HepG2 (cell line): ENCODE measurements around the gene SSH3. TPM values are rescaled to one million over a fixed set of nuclear protein-coding genes. Genes with fewer than 3 reads are reported as not detected.

Source experiments
- ASH2L ChIP-seq: fragments of 300-600, 200-600 bp; sonication (generic); IDR thresholded peaks from 2 replicates; pipeline ENCODE4 v1.7.0; 2017; ENCODE audit warnings: low read depth, mild to moderate bottlenecking, moderate library complexity, mixed read lengths, low read length; ENCODE audit not compliant: insufficient read length
- CBX1 ChIP-seq: IDR thresholded peaks from one replicate; pipeline ENCODE4 v1.6.1; 2016; ENCODE audit warnings: antibody characterized with exemption, low read depth
- EED ChIP-seq: sonication (generic); formaldehyde crosslinking; IDR thresholded peaks from 2 replicates; pipeline ENCODE4 v1.5.0; 2020; ENCODE audit warnings: mild to moderate bottlenecking, missing genetic modification reagents
- ELF4 ChIP-seq: sonication (generic); formaldehyde crosslinking; IDR thresholded peaks from 2 replicates; pipeline ENCODE4 v1.5.0; 2020; ENCODE audit warnings: missing genetic modification reagents, mild to moderate bottlenecking, moderate library complexity, borderline replicate concordance
- FOXO1 ChIP-seq: sonication (generic); formaldehyde crosslinking; IDR thresholded peaks from 2 replicates; pipeline ENCODE4 v1.4.0; 2020; ENCODE audit warnings: missing genetic modification reagents
- HOXD1 ChIP-seq: sonication (generic); formaldehyde crosslinking; IDR thresholded peaks from 2 replicates; pipeline ENCODE4 v1.5.0; 2020; ENCODE audit warnings: missing genetic modification reagents
- IKZF5 ChIP-seq: IDR thresholded peaks from 2 replicates; pipeline ENCODE4 v1.6.1; 2018; ENCODE audit warnings: missing genetic modification reagents, mild to moderate bottlenecking, missing compliant biosample characterization
- IRF9 ChIP-seq: sonication (generic); formaldehyde crosslinking; IDR thresholded peaks from 2 replicates; pipeline ENCODE4 v1.8.0; 2022; ENCODE audit warnings: missing genetic modification reagents, mild to moderate bottlenecking, borderline replicate concordance
- ISX ChIP-seq: sonication (generic); formaldehyde crosslinking; conservative IDR thresholded peaks from 2 replicates; pipeline ENCODE4 v1.5.0; 2020; ENCODE audit warnings: missing genetic modification reagents
- JUN ChIP-seq: sonication (generic); formaldehyde crosslinking; IDR thresholded peaks from 2 replicates; pipeline ENCODE4 v1.4.0; 2020; ENCODE audit warnings: mild to moderate bottlenecking, missing genetic modification reagents
- KDM2A ChIP-seq: sonication (generic); formaldehyde crosslinking; IDR thresholded peaks from 2 replicates; pipeline ENCODE4 v1.4.0; 2020; ENCODE audit warnings: low read depth, missing genetic modification reagents, borderline replicate concordance
- MXI1 ChIP-seq: IDR thresholded peaks from 3 replicates; pipeline ENCODE4 v1.6.1; 2012; ENCODE audit warnings: low read depth, low read length, inconsistent platforms, borderline replicate concordance
- NFAT5 ChIP-seq: sonication (generic); formaldehyde crosslinking; IDR thresholded peaks from 2 replicates; pipeline ENCODE4 v1.4.0; 2020; ENCODE audit warnings: missing genetic modification reagents
- NFE2L1 ChIP-seq: sonication (generic); formaldehyde crosslinking; IDR thresholded peaks from 2 replicates; pipeline ENCODE4 v1.4.0; 2020; ENCODE audit warnings: missing genetic modification reagents, mild to moderate bottlenecking, borderline replicate concordance
- PCBP1 ChIP-seq: fragments of 200-400 bp; formaldehyde crosslinking; IDR thresholded peaks from 2 replicates; pipeline ENCODE4 v1.6.1; 2017; ENCODE audit warnings: mild to moderate bottlenecking, low read depth, low read length, borderline replicate concordance
- WIZ ChIP-seq: sonication (generic); formaldehyde crosslinking; IDR thresholded peaks from 2 replicates; pipeline ENCODE4 v1.5.1; 2020; ENCODE audit warnings: mild to moderate bottlenecking, missing genetic modification reagents
- ZFP82 ChIP-seq: sonication (generic); formaldehyde crosslinking; IDR thresholded peaks from 2 replicates; pipeline ENCODE4 v1.5.1; 2020; ENCODE audit warnings: mild to moderate bottlenecking, missing genetic modification reagents, borderline replicate concordance
- ZNF124 ChIP-seq: sonication (generic); formaldehyde crosslinking; IDR thresholded peaks from 2 replicates; pipeline ENCODE4 v1.4.0; 2020; ENCODE audit warnings: missing genetic modification reagents
- ZNF468 ChIP-seq: sonication (generic); formaldehyde crosslinking; IDR thresholded peaks from 2 replicates; pipeline ENCODE4 v1.8.0; 2022; ENCODE audit warnings: mild to moderate bottlenecking, moderate library complexity, missing genetic modification reagents
- polyA plus RNA-seq, 8 experiments: library from polyadenylated mRNA; depleted of rRNA in 3 of 8; stranded (reverse) in 7 of 8; unstranded in 1 of 8; fragments of >200 nt; fragmentation: Illumina TruSeq in 4 of 8; extraction: Trizol in 4 of 8; gene quantifications; 2 replicates each; pipeline versions ENCODE4 v1.2.1 to v1.2.3, GENCODE V29; 2011 to 2016; ENCODE audit warnings: low read depth in 4 of 8, missing spikeins in 1 of 8, mixed read lengths in 1 of 8; ENCODE audit not compliant: insufficient read depth in 1 of 8
- total RNA-seq, 5 experiments: library from RNA; depleted of rRNA; stranded (reverse); fragments of >200 nt; fragmentation: Illumina TruSeq; extraction: Trizol; gene quantifications; 2 replicates each; pipeline ENCODE4 v1.2.3, GENCODE V29; 2016; ENCODE audit warnings: low read depth in 1 of 5

SSH3 gene
- total and polyA plus RNA-seq, 2 of the 13 experiments (the other 11 are each of a cell fraction or from before 2014, with no cell fraction given): 12.4 to 18.8 TPM

GRCh38 chr11:67317888-67318555, 14.7 kb downstream of the SSH3 start (continued):
- TF ChIP-seq NFAT5 (CRISPR knock-in tag): peak; percentile 77; the same call in 1 of the 2 replicates
- no peak; the same call in 2 of the 3 replicates for TF ChIP-seq MXI1
- TF ChIP-seq PCBP1: no peak
- peak; percentile 11; the same call in 1 of the 2 replicates for TF ChIP-seq ELF4 (CRISPR knock-in tag)
- no peak for TF ChIP-seq ZNF468 (CRISPR knock-in tag)
- 0 out of 2 replicates have a peak, but pooled peaks have one; percentile 15 for TF ChIP-seq IKZF5 (CRISPR knock-in tag)
- peak; percentile 25; the same call in 1 of the 2 replicates for TF ChIP-seq JUN
- TF ChIP-seq KDM2A (CRISPR knock-in tag): peak; percentile 11; the same call in 1 of the 2 replicates
- 0 out of 2 replicates have a peak, but pooled peaks have one; percentile 55 for TF ChIP-seq NFE2L1 (CRISPR knock-in tag)
- no peak for TF ChIP-seq CBX1
- TF ChIP-seq ISX: 0 out of 2 replicates have a peak, but pooled peaks have one; percentile 40
- TF ChIP-seq ASH2L: peak; percentile 25
- peak; percentile 78 for TF ChIP-seq IRF9 (CRISPR knock-in tag)
- TF ChIP-seq HOXD1 (CRISPR knock-in tag): peak; percentile 63; the same call in 1 of the 2 replicates
- 0 out of 2 replicates have a peak, but pooled peaks have one; percentile 51 for TF ChIP-seq WIZ (CRISPR knock-in tag)
- no peak for TF ChIP-seq EED
- 0 out of 2 replicates have a peak, but pooled peaks have one; percentile 13 for TF ChIP-seq ZFP82 (CRISPR knock-in tag)
- TF ChIP-seq FOXO1 (CRISPR knock-in tag): peak; percentile 7; the same call in 1 of the 2 replicates
- no peak for TF ChIP-seq ZNF124 (CRISPR knock-in tag)
